OCI-LY3 (cell line): ENCODE data around the gene UBTD1.
"Not testable (repeated sequence)": the region's sequence is repeated elsewhere in the genome, so short reads cannot be mapped to it uniquely, and the experiment has no call there.

ENCODE experiments used
- H2AFZ ChIP-seq: fragments of 200-600, 300-600 bp; shearing (Covaris generic); 2 replicates; pipeline ENCODE4 v1.6.0; 2014; ENCODE audit warnings: antibody characterized with exemption, low read depth, low read length
- H3K27ac ChIP-seq: fragments of 200-600, 300-600 bp; sonication (generic); 2 replicates; pipeline ENCODE4 v1.5.1; 2014; ENCODE audit warnings: mild to moderate bottlenecking, low read length, moderate library complexity, mixed read lengths
- H3K27me3 ChIP-seq: fragments of 200-600, 300-600 bp; sonication (generic); 2 replicates; pipeline ENCODE4 v1.6.1; 2014; ENCODE audit warnings: low read depth, low read length, mixed read lengths
- H3K36me3 ChIP-seq: fragments of 200-600, 300-600 bp; sonication (generic); replicated peaks from 2 replicates; pipeline ENCODE3; 2014; ENCODE audit warnings: low read depth, low read length, mixed read lengths
- H3K4me1 ChIP-seq: fragments of 300-600, 200-600 bp; sonication (generic); 2 replicates; pipeline ENCODE4 v1.6.1; 2014; ENCODE audit warnings: low read length, mixed read lengths
- H3K4me2 ChIP-seq: fragments of 200-600, 300-600 bp; sonication (generic); 2 replicates; pipeline ENCODE4 v1.6.1; 2014; ENCODE audit warnings: low read length, mixed read lengths
- H3K4me3 ChIP-seq: fragments of 300-600, 200-600 bp; sonication (generic); 2 replicates; pipeline ENCODE4 v1.5.1; 2014; ENCODE audit warnings: antibody characterized with exemption, mild to moderate bottlenecking, low read length, moderate library complexity
- H3K79me2 ChIP-seq: fragments of 300-600, 200-600 bp; shearing (Covaris generic); 2 replicates; pipeline ENCODE4 v1.6.1; 2014; ENCODE audit warnings: mild to moderate bottlenecking, low read length, mixed read lengths
- H3K9ac ChIP-seq: fragments of 300-600, 200-600 bp; shearing (Covaris generic); 2 replicates; pipeline ENCODE4 v1.6.0; 2014; ENCODE audit warnings: mild to moderate bottlenecking, low read length, moderate library complexity
- H3K9me3 ChIP-seq: fragments of 200-600, 300-600 bp; shearing (Covaris generic); 2 replicates; pipeline ENCODE4 v1.6.1; 2014; ENCODE audit warnings: low read length, mixed read lengths; ENCODE audit not compliant: insufficient read depth
- H4K20me1 ChIP-seq: fragments of 200-600, 300-600 bp; sonication (generic); 2 replicates; pipeline ENCODE4 v1.6.1; 2016; ENCODE audit warnings: low read length, mixed read lengths; ENCODE audit not compliant: insufficient read depth
- CTCF ChIP-seq: fragments of 200-600, 300-600 bp; sonication (generic); IDR thresholded peaks from 2 replicates; pipeline ENCODE4 v1.5.1; 2014; ENCODE audit warnings: antibody characterized with exemption, low read length, low read depth
- EZH2phosphoT487 ChIP-seq: fragments of 200-600 bp; shearing (Covaris generic); IDR thresholded peaks from 2 replicates; pipeline ENCODE4 v1.6.1; 2018; ENCODE audit warnings: antibody characterized with exemption, mixed run types, low read depth

The UBTD1 gene

GRCh38 chr10:97465982-97466381 lies 32.7 kb upstream of the UBTD1 start:
- H2AFZ ChIP-seq: no peak overlapping the region
- H3K79me2 ChIP-seq: no peaks in the 10 kb centered on the region
- no peaks in the 10 kb centered on the region for H3K4me1 ChIP-seq
- no peak overlapping the region for H3K4me3 ChIP-seq
- no peak overlapping the region for H3K9ac ChIP-seq
- no peak overlapping the region for H3K4me2 ChIP-seq
- no peak overlapping the region for H3K27ac ChIP-seq
- H4K20me1 ChIP-seq: no peaks in the 10 kb centered on the region
- TF ChIP-seq EZH2phosphoT487 (no peak), CTCF (no peak)
- peaks cover 33% of the 10 kb centered on the region for H3K36me3 ChIP-seq
- no peaks in the 10 kb centered on the region for H3K9me3 ChIP-seq
- no peaks in the 10 kb centered on the region for H3K27me3 ChIP-seq

- Histone ChIP-seq H3K4me2 (no peak overlapping the region), H3K27ac (no peak overlapping the region)
- no peak for TF ChIP-seq CTCF
- TF ChIP-seq EZH2phosphoT487: no peak
Observed at GRCh38 chr10:97466755-97467154, 32.0 kb upstream of the UBTD1 start.

GRCh38 chr10:97468162-97468561 lies 30.6 kb upstream of the UBTD1 start:
- no peak overlapping the region for H3K4me2 ChIP-seq
- no peaks in the 10 kb centered on the region for H3K79me2 ChIP-seq
- H3K4me3 ChIP-seq: no peak overlapping the region
- H4K20me1 ChIP-seq: no peaks in the 10 kb centered on the region
- H2AFZ ChIP-seq: no peak overlapping the region
- peaks cover 15% of the 10 kb centered on the region for H3K36me3 ChIP-seq
- no peaks in the 10 kb centered on the region for H3K4me1 ChIP-seq
- no peak overlapping the region for H3K27ac ChIP-seq
- H3K9ac ChIP-seq: no peak overlapping the region
- H3K27me3 ChIP-seq: no peaks in the 10 kb centered on the region
- H3K9me3 ChIP-seq: no peaks in the 10 kb centered on the region
- TF ChIP-seq CTCF (no peak), EZH2phosphoT487 (no peak)

More at GRCh38 chr10:97466755-97467154, 32.0 kb upstream of the UBTD1 start:
- Histone ChIP-seq H3K4me3 (no peak overlapping the region), H3K4me1 (no peaks in the 10 kb centered on the region), H3K27me3 (no peaks in the 10 kb centered on the region), H3K79me2 (no peaks in the 10 kb centered on the region), H3K9me3 (no peaks in the 10 kb centered on the region), H4K20me1 (no peaks in the 10 kb centered on the region), H2AFZ (no peak overlapping the region), H3K36me3 (peaks cover 25% of the 10 kb centered on the region), H3K9ac (no peak overlapping the region)

GRCh38 chr10:97468781-97469180 lies 29.9 kb upstream of the UBTD1 start:
- H3K9me3 ChIP-seq, H3K4me2 ChIP-seq, H2AFZ ChIP-seq, H3K27ac ChIP-seq, H3K27me3 ChIP-seq, H3K9ac ChIP-seq, H4K20me1 ChIP-seq, H3K4me3 ChIP-seq, H3K79me2 ChIP-seq, H3K4me1 ChIP-seq: not testable (repeated sequence)
- H3K36me3 ChIP-seq: peaks cover 11% of the 10 kb centered on the region

GRCh38 chr10:97474918-97475317 lies 23.8 kb upstream of the UBTD1 start:
- H3K27ac ChIP-seq: no peak overlapping the region

More at GRCh38 chr10:97474918-97475317, 23.8 kb upstream of the UBTD1 start:
- H3K4me2 ChIP-seq: no peak overlapping the region
- no peak for TF ChIP-seq CTCF
- TF ChIP-seq EZH2phosphoT487: no peak
- H3K9me3 ChIP-seq: no peaks in the 10 kb centered on the region
- H3K79me2 ChIP-seq: no peaks in the 10 kb centered on the region
- peaks cover 27% of the 10 kb centered on the region for H3K36me3 ChIP-seq
- H3K9ac ChIP-seq: no peak overlapping the region
- H3K4me1 ChIP-seq: peaks cover 12% of the 10 kb centered on the region
- no peak overlapping the region for H3K4me3 ChIP-seq
- no peaks in the 10 kb centered on the region for H3K27me3 ChIP-seq
- no peaks in the 10 kb centered on the region for H4K20me1 ChIP-seq
- no peak overlapping the region for H2AFZ ChIP-seq
